K562 (cell line): ENCODE results near the gene CLPSL2. TPM values are rescaled to one million over a fixed set of nuclear protein-coding genes. Genes with fewer than 3 reads are reported as not detected.
A peak's percentile ranks its signal among the peaks of the same experiment; 100 is the strongest.

Experiments
- CCNT2 ChIP-seq: IDR thresholded peaks from 2 replicates; pipeline ENCODE4 v1.6.1; 2011; ENCODE audit warnings: borderline replicate concordance, low read depth, mild to moderate bottlenecking, moderate library complexity, mixed read lengths, low read length; ENCODE audit not compliant: insufficient read length; ENCODE audit errors: extremely low read depth
- CHD1 ChIP-seq: fragments of 200-600 bp; sonication (generic); IDR thresholded peaks from one replicate; pipeline ENCODE4 v1.6.1; 2012; ENCODE audit warnings: mild to moderate bottlenecking, moderate library complexity, low read length, inconsistent platforms
- HMG20A ChIP-seq: fragments of 450-650 bp; formaldehyde crosslinking; conservative IDR thresholded peaks from 2 replicates; pipeline ENCODE4 v1.4.0; 2020; ENCODE audit warnings: mild to moderate bottlenecking, mixed read lengths
- KDM1A ChIP-seq, 2 experiments: fragments of 450-650 bp; IDR thresholded peaks; 2 replicates each; pipeline ENCODE4 v1.6.1; 2016; ENCODE audit warnings: mild to moderate bottlenecking in 2 of 2
- MBD2 ChIP-seq: sonication (generic); IDR thresholded peaks from 2 replicates; pipeline ENCODE4 v1.6.1; 2016; ENCODE audit warnings: low read depth, borderline replicate concordance
- NFE2L1 ChIP-seq: fragments of 450-650 bp; IDR thresholded peaks from 2 replicates; pipeline ENCODE4 v1.6.1; 2016; ENCODE audit warnings: missing genetic modification characterization, low read depth, mild to moderate bottlenecking, missing compliant biosample characterization, moderate library complexity, borderline replicate concordance
- RBM25 ChIP-seq: fragments of 200-400 bp; formaldehyde crosslinking; IDR thresholded peaks from 2 replicates; pipeline ENCODE4 v1.6.1; 2018; ENCODE audit warnings: low read length, low read depth, moderate library complexity; ENCODE audit not compliant: severe bottlenecking
- SAP30 ChIP-seq: fragments of 200-600 bp; sonication (generic); IDR thresholded peaks from 2 replicates; pipeline ENCODE4 v1.6.1; 2012; ENCODE audit warnings: borderline replicate concordance, low read depth, mild to moderate bottlenecking, moderate library complexity, low read length, control low read depth, inconsistent platforms; ENCODE audit not compliant: insufficient read depth, poor library complexity, severe bottlenecking
- SMARCE1 ChIP-seq: fragments of 450-650 bp; IDR thresholded peaks from 2 replicates; pipeline ENCODE4 v1.7.1; 2016; ENCODE audit warnings: mild to moderate bottlenecking
- WHSC1 ChIP-seq: IDR thresholded peaks from one replicate; pipeline ENCODE4 v1.6.1; 2012; ENCODE audit warnings: low read length, control low read depth, inconsistent platforms
- XRCC5 ChIP-seq: fragments of 200-400 bp; formaldehyde crosslinking; IDR thresholded peaks from 2 replicates; pipeline ENCODE4 v1.6.1; 2017; ENCODE audit warnings: low read depth, mild to moderate bottlenecking, low read length
- ZNF12 ChIP-seq: sonication (generic); formaldehyde crosslinking; IDR thresholded peaks from 2 replicates; pipeline ENCODE4 v1.4.0; 2020; ENCODE audit warnings: mild to moderate bottlenecking, missing genetic modification reagents
- ZNF133 ChIP-seq: fragments of 250-450 bp; sonication (Bioruptor Pico); IDR thresholded peaks from 2 replicates; pipeline ENCODE4 v1.4.0; 2020; ENCODE audit warnings: mild to moderate bottlenecking
- ZNF134 ChIP-seq: fragments of 250-450 bp; sonication (Bioruptor Pico); conservative IDR thresholded peaks from 2 replicates; pipeline ENCODE4 v1.4.0; 2020
- ZNF212 ChIP-seq: fragments of 450-650 bp; formaldehyde crosslinking; IDR thresholded peaks from 2 replicates; pipeline ENCODE4 v1.4.0; 2020; ENCODE audit warnings: mild to moderate bottlenecking
- ZNF274 ChIP-seq: IDR thresholded peaks from 2 replicates; pipeline ENCODE4 v1.6.1; 2011; ENCODE audit warnings: low read depth, mild to moderate bottlenecking, low read length, moderate library complexity, borderline replicate concordance
- ZNF644 ChIP-seq: fragments of 200-800 bp; sonication (Bioruptor generic); IDR thresholded peaks from 2 replicates; pipeline ENCODE4 v1.6.1; 2016; ENCODE audit warnings: low read depth, missing genetic modification characterization, missing compliant biosample characterization
- polyA plus RNA-seq, 8 experiments: library from polyadenylated mRNA; depleted of rRNA in 4 of 8; stranded (reverse) in 5 of 8; unstranded in 3 of 8; fragments of >200 nt; fragmentation: Nextera tagmentation in 2 of 8; fragmentation: Illumina TruSeq in 1 of 8; extraction: Ambion mirVana in 2 of 8; extraction: Trizol in 1 of 8; gene quantifications; 2 replicates each; pipeline versions ENCODE4 v1.2.1 to v1.2.3, GENCODE V29; 2011 to 2014; ENCODE audit warnings: inconsistent platforms in 1 of 8, missing spikeins in 1 of 8
- total RNA-seq, 7 experiments: library from RNA; depleted of rRNA in 6 of 7; stranded (reverse); fragments of >200 nt in 6 of 7; fragmentation: Illumina TruSeq in 2 of 7; extraction: Trizol in 2 of 7; gene quantifications; 2 replicates each; pipeline versions ENCODE4 v1.2.1 to v1.2.3, GENCODE V29; 2011 to 2021; ENCODE audit warnings: low replicate concordance in 1 of 7
- TF ChIP-seq, protein P1 (sequence below): fragments of 250-450 bp; sonication (Bioruptor Pico); IDR thresholded peaks from 2 replicates; pipeline ENCODE4 v1.5.0; 2021
- TF ChIP-seq, protein P2 (sequence below): fragments of 250-450 bp; sonication (Bioruptor Pico); IDR thresholded peaks from 2 replicates; pipeline ENCODE4 v1.8.0; 2022; ENCODE audit warnings: inconsistent platforms, mild to moderate bottlenecking, moderate library complexity, borderline replicate concordance

CLPSL2 gene
- total and polyA plus RNA-seq, 9 of the 15 experiments (the other 6 are each of a cell fraction or from before 2014, with no cell fraction given): not detected

DNA sequence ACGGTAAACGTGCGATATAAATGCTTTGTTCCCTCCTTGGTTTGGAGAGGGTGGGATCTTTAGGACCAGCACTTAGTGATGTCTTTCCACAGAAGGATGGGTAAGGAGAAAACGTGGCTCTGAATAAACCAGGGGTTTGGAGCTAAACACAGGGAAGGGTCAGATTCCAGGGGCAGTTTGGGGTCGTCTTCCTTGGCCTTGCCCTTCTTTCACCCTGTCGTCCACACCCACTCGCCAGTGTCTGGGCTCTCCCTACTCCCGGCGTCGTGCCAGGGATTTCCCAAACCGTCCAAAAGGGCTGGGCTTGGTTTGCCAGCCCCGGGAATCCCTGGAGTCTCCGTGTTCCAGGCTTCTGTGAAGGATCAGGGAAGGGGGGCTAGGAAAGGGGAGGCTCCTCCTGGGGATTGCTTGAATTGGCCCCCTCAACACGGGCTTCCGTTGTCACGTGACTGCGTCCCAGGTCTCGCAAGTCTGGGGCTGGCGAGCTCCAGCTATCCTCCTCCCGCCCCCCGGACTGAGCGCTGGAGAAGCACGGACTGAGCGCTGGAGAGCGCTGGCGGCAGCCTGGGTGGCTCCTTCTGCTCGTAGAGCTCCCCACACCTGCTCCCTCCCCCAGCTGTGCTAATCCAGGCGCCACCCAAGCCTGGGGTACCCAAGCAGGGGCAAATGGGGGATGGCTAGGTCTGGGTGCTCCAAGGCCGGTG lies 49.0 kb upstream of the CLPSL2 start (continued):
- TF ChIP-seq RBM25 (no peak), ZNF212 (CRISPR knock-in tag) (no peak), CHD1 (peak; percentile 81), CCNT2 (no peak), XRCC5 (no peak), KDM1A (IDR thresholded peaks at IDR 0.05) (no peak), SMARCE1 (peak; percentile 22; the same call in 1 of the 2 replicates), ZNF133 (CRISPR knock-in tag) (no peak), ZNF134 (CRISPR knock-in tag) (no peak), NFE2L1 (tag) (no peak), ZNF644 (tag) (no peak), WHSC1 (no peak), HMG20A (CRISPR knock-in tag) (no peak), MBD2 (no peak), SAP30 (no peak), ZNF12 (CRISPR knock-in tag) (no peak; the same call in 1 of the 2 replicates), ZNF274 (no peak)
- TF ChIP-seq, protein P1, sequence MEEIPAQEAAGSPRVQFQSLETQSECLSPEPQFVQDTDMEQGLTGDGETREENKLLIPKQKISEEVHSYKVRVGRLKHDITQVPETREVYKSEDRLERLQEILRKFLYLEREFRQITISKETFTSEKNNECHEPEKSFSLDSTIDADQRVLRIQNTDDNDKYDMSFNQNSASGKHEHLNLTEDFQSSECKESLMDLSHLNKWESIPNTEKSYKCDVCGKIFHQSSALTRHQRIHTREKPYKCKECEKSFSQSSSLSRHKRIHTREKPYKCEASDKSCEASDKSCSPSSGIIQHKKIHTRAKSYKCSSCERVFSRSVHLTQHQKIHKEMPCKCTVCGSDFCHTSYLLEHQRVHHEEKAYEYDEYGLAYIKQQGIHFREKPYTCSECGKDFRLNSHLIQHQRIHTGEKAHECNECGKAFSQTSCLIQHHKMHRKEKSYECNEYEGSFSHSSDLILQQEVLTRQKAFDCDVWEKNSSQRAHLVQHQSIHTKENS (CRISPR knock-in tag): no peak
- TF ChIP-seq, protein P2, sequence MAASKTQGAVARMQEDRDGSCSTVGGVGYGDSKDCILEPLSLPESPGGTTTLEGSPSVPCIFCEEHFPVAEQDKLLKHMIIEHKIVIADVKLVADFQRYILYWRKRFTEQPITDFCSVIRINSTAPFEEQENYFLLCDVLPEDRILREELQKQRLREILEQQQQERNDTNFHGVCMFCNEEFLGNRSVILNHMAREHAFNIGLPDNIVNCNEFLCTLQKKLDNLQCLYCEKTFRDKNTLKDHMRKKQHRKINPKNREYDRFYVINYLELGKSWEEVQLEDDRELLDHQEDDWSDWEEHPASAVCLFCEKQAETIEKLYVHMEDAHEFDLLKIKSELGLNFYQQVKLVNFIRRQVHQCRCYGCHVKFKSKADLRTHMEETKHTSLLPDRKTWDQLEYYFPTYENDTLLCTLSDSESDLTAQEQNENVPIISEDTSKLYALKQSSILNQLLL: no peak
